ENCODE results near the gene TUB. TPM values are rescaled to one million over a fixed set of nuclear protein-coding genes. Genes with fewer than 3 reads are reported as not detected.

TUB gene
- total and polyA plus RNA-seq, 7 donors, result 0.25 to 4.6 (median 0.91) TPM

- no peak for TF ChIP-seq CTCF (IDR thresholded peaks at IDR 0.05)
- Histone ChIP-seq H3K27ac (no peak overlapping the region), H3K4me1 (peaks cover 4% of the 10 kb centered on the region), H3K27me3 (ENCODE audit: insufficient read depth in 3 of 3, low read length in 2 of 3) (peaks cover 0 to 5% (median 0%) of the 10 kb centered on the region in 3 donors), H3K9me3 (no peaks in the 10 kb centered on the region), H3K36me3 (ENCODE audit: insufficient read depth in 1 of 2, low read depth in 1 of 2) (no peaks in the 10 kb centered on the region), H3K4me3 (no peak overlapping the region)
- ATAC-seq (no peak), DNase-seq (no peak)
- intact Hi-C loops (cut with DNase I), result no loop called here
- 81 to 82% (median 82%) methylated on average over 9 of the region's 9 CpGs for WGBS, 3 donors
Observed at GRCh38 chr11:8083088-8083395, 2.0 kb downstream of the TUB start.

- ATAC-seq (no peak), DNase-seq (no peak)
- Histone ChIP-seq H3K4me1 (peaks cover 4% of the 10 kb centered on the region), H3K9me3 (no peaks in the 10 kb centered on the region), H3K4me3 (no peak overlapping the region), H3K27me3 (ENCODE audit: insufficient read depth in 3 of 3, low read length in 2 of 3) (peaks cover 0 to 5% (median 0%) of the 10 kb centered on the region in 3 donors), H3K27ac (no peak overlapping the region), H3K36me3 (ENCODE audit: insufficient read depth in 1 of 2, low read depth in 1 of 2) (no peaks in the 10 kb centered on the region)
- no peak for TF ChIP-seq CTCF (IDR thresholded peaks at IDR 0.05)
- 45 to 67% (median 55%) methylated on average over 1 of the region's 1 CpG for WGBS, 3 donors
- intact Hi-C loops (cut with DNase I), result no loop called here
Observed at GRCh38 chr11:8083871-8084281, 2.9 kb downstream of the TUB start.

- Histone ChIP-seq H3K4me3 (no peak overlapping the region), H3K4me1 (peaks cover 4% of the 10 kb centered on the region), H3K27ac (no peak overlapping the region), H3K27me3 (ENCODE audit: insufficient read depth in 3 of 3, low read length in 2 of 3) (peaks cover 0 to 5% (median 0%) of the 10 kb centered on the region in 3 donors), H3K9me3 (no peaks in the 10 kb centered on the region), H3K36me3 (ENCODE audit: insufficient read depth in 1 of 2, low read depth in 1 of 2) (no peaks in the 10 kb centered on the region)
- WGBS, 3 donors, result 95 to 100% (median 96%) methylated on average over 6 of the region's 6 CpGs
- ATAC-seq, result no peak
- DNase-seq, result no peak
- intact Hi-C loops (cut with DNase I), result no loop called here
- TF ChIP-seq CTCF (IDR thresholded peaks at IDR 0.05), result no peak
Observed at GRCh38 chr11:8084352-8084751, 3.3 kb downstream of the TUB start.

- intact Hi-C loops (cut with DNase I), result no loop called here
Observed at GRCh38 chr11:8085011-8085645, 4.1 kb downstream of the TUB start.

More at GRCh38 chr11:8085011-8085645, 4.1 kb downstream of the TUB start:
- peaks cover 0 to 5% (median 0%) of the 10 kb centered on the region in 3 donors for H3K27me3 ChIP-seq (ENCODE audit: insufficient read depth in 3 of 3, low read length in 2 of 3)
- H3K4me1 ChIP-seq, result peaks cover 4% of the 10 kb centered on the region
- TF ChIP-seq CTCF (IDR thresholded peaks at IDR 0.05), result no peak
- 82 to 86% (median 86%) methylated on average over 11 of the region's 11 CpGs for WGBS, 3 donors
- H3K36me3 ChIP-seq (ENCODE audit: insufficient read depth in 1 of 2, low read depth in 1 of 2), result no peaks in the 10 kb centered on the region
- ATAC-seq, result no peak
- no peak for DNase-seq
- no peak overlapping the region for H3K4me3 ChIP-seq
- no peak overlapping the region for H3K27ac ChIP-seq
- no peaks in the 10 kb centered on the region for H3K9me3 ChIP-seq

Measured in psoas muscle (tissue), 8 donors.